Pancreas (tissue), 10 donors: Measurements from ENCODE around the gene RIPPLY3. TPM values are rescaled to one million over a fixed set of nuclear protein-coding genes. Genes with fewer than 3 reads are reported as not detected.

Source experiments
- ATAC-seq, 4 donors: fragments of 200-7000 bp; cut with Tn5 transposase; one replicate each; pipeline versions ENCODE4 v1.8.0 to v1.9.1; 2020; ENCODE audit warnings: mild to moderate bottlenecking in 4 of 4, moderate library complexity in 4 of 4
- DNase-seq, 6 donors: peaks; one replicate each; pipeline ENCODE4 v3.0.0-alpha.2; 2020
- FAIRE-seq: peaks from 2 replicates; lab custom pipeline; 2012; peaks lifted over from hg19 to GRCh38; lab: Jason Lieb, UNC
- H3K27ac ChIP-seq, 4 donors: fragments of 200-600 bp; sonication (generic); 1 replicate in 3 of 4; 2 replicates in 1 of 4; pipeline versions ENCODE4 v1.5.0 to v1.8.0; 2020
- H3K27me3 ChIP-seq, 4 donors: fragments of 200-600 bp; one replicate each; pipeline ENCODE4 v1.8.0; 2021
- H3K36me3 ChIP-seq, 3 donors: fragments of 200-600 bp; sonication (generic) in 1 of 3; one replicate each; pipeline versions ENCODE4 v1.5.0 to v1.8.0; 2020 to 2021
- H3K4me1 ChIP-seq, 3 donors: fragments of 200-600 bp; one replicate each; pipeline ENCODE4 v1.8.0; 2021
- H3K4me3 ChIP-seq, 4 donors: fragments of 200-600 bp; sonication (generic) in 2 of 4; one replicate each; pipeline versions ENCODE4 v1.5.0 to v1.8.0; 2020 to 2021
- H3K9me3 ChIP-seq, 4 donors: fragments of 200-600 bp; one replicate each; pipeline ENCODE4 v1.8.0; 2021
- CTCF ChIP-seq, 4 donors: fragments of 200-600 bp; sonication (generic) in 3 of 4; IDR thresholded peaks; one replicate each; pipeline versions ENCODE4 v1.5.0 to v1.8.0; 2021; ENCODE audit warnings: antibody characterized with exemption in 4 of 4
- WGBS, 2 donors: extraction: QIAGEN DNeasy Blood & Tissue Kit; methylation state at CpG; one replicate each; pipeline ENCODE4 v1.1.7; 2013; 5-methylcytosine and 5-hydroxymethylcytosine counted together
- intact Hi-C, 3 donors: fragments of 100-400 bp; cut with DNase I; formaldehyde crosslinking; loops; one replicate each; pipeline versions ENCODE4 v1.11.1 to v1.14.2; 2022
- polyA plus RNA-seq, 2 donors: library from polyadenylated mRNA; stranded (reverse); fragments of 200-250 nt; gene quantifications; one replicate each; pipeline ENCODE4 v1.2.3, GENCODE V29; 2013
- total RNA-seq, 6 donors: library from RNA; stranded (reverse); fragmentation: NEBNext Ultra II Directional in 4 of 6; extraction: Animal tissue kit (Norgen Biotek cat#: 25700) in 4 of 6; gene quantifications; one replicate each; pipeline versions ENCODE4 v1.2.1 to v1.2.4, GENCODE V29; 2021 to 2023
- donor health status: healthy with polysubstance abuse.
- donor health status: DM: no; HTN: no; CAD: no; lungs with moderate emphysema.
- donor health status: DM: no; HTN: no; CAD: no.
- donor health status: control.
- donor health status: control.
- donor health status: Bipolar disorder and iron deficiency.
- donor health status: DM: yes; HTN: yes; CAD: no.
- donor health status: DM: no; HTN: no; CAD: no.
- donor health status: DM: no; HTN: no; CAD: no.
- donor health status: DM: yes; HTN: yes; CAD: no.

RIPPLY3 gene
- total and polyA plus RNA-seq, 8 donors: 0.09 to 0.26 (median 0.11) TPM; not detected in 5

GRCh38 chr21:37055271-37055855 lies 48.9 kb downstream of the RIPPLY3 start:
- 75 to 76% methylated on average over 2 of the region's 2 CpGs for WGBS, 2 donors
- H3K27ac ChIP-seq: no peak overlapping the region
- DNase-seq (no peak), ATAC-seq (no peak), FAIRE-seq (no peak)
- no peaks in the 10 kb centered on the region for H3K36me3 ChIP-seq
- intact Hi-C loops: no loop called here
- H3K4me3 ChIP-seq: no peak overlapping the region
- TF ChIP-seq CTCF (IDR thresholded peaks at IDR 0.05): no peak
- no peaks in the 10 kb centered on the region for H3K27me3 ChIP-seq
- no peaks in the 10 kb centered on the region for H3K9me3 ChIP-seq
- no peaks in the 10 kb centered on the region for H3K4me1 ChIP-seq

- intact Hi-C loops: no loop called here
- TF ChIP-seq CTCF (IDR thresholded peaks at IDR 0.05): no peak
- ATAC-seq: no peak
- WGBS, 2 donors: 87 to 94% methylated on average over 7 of the region's 7 CpGs
- H3K27ac ChIP-seq: no peak overlapping the region
- H3K9me3 ChIP-seq: no peaks in the 10 kb centered on the region
- FAIRE-seq: no peak
- no peak for DNase-seq
- no peaks in the 10 kb centered on the region for H3K36me3 ChIP-seq
- H3K4me1 ChIP-seq: no peaks in the 10 kb centered on the region
- H3K27me3 ChIP-seq: no peaks in the 10 kb centered on the region
- H3K4me3 ChIP-seq: no peak overlapping the region
Observed at GRCh38 chr21:37057614-37058013, 51.1 kb downstream of the RIPPLY3 start.

GRCh38 chr21:37058261-37058660 lies 51.8 kb downstream of the RIPPLY3 start:
- no peaks in the 10 kb centered on the region for H3K36me3 ChIP-seq
- ATAC-seq (no peak), DNase-seq (no peak), FAIRE-seq (no peak)
- 64 to 69% methylated on average over 2 of the region's 2 CpGs for WGBS, 2 donors
- no peak overlapping the region for H3K27ac ChIP-seq
- no peaks in the 10 kb centered on the region for H3K9me3 ChIP-seq
- H3K4me1 ChIP-seq: no peaks in the 10 kb centered on the region
- H3K4me3 ChIP-seq: no peak overlapping the region
- intact Hi-C loops: no loop called here
- TF ChIP-seq CTCF (IDR thresholded peaks at IDR 0.05): no peak
- no peaks in the 10 kb centered on the region for H3K27me3 ChIP-seq

- WGBS, 2 donors: 68% methylated on average over 5 of the region's 5 CpGs
- intact Hi-C loops: no loop called here
- TF ChIP-seq CTCF (IDR thresholded peaks at IDR 0.05): no peak
Observed at GRCh38 chr21:37059181-37059580, 52.7 kb downstream of the RIPPLY3 start.

GRCh38 chr21:37060296-37060695 lies 53.8 kb downstream of the RIPPLY3 start:
- intact Hi-C loops: no loop called here
- DNase-seq (peak in 1 of 6 donors; percentile 38), FAIRE-seq (no peak), ATAC-seq (peak; percentile 72 to 93 (median 92))
- Histone ChIP-seq H3K9me3 (no peaks in the 10 kb centered on the region), H3K27ac (no peak overlapping the region), H3K27me3 (no peaks in the 10 kb centered on the region), H3K4me1 (no peaks in the 10 kb centered on the region), H3K36me3 (no peaks in the 10 kb centered on the region), H3K4me3 (no peak overlapping the region)
- no peak for TF ChIP-seq CTCF (IDR thresholded peaks at IDR 0.05)
- 84 to 92% methylated on average over 1 of the region's 1 CpG for WGBS, 2 donors

More at GRCh38 chr21:37059181-37059580, 52.7 kb downstream of the RIPPLY3 start:
- no peaks in the 10 kb centered on the region for H3K9me3 ChIP-seq
- H3K4me3 ChIP-seq: no peak overlapping the region
- no peak overlapping the region for H3K27ac ChIP-seq
- no peak for FAIRE-seq
- ATAC-seq: no peak
- no peaks in the 10 kb centered on the region for H3K36me3 ChIP-seq
- H3K27me3 ChIP-seq: no peaks in the 10 kb centered on the region
- DNase-seq: no peak
- no peaks in the 10 kb centered on the region for H3K4me1 ChIP-seq
